ENCODE data around the gene LUZP1. TPM values are rescaled to one million over a fixed set of nuclear protein-coding genes. Genes with fewer than 3 reads are reported as not detected.

Gene LUZP1
- total RNA-seq, 1 experiment from 2014 or later, result 40.2 TPM

GRCh38 chr1:23211955-23212354 is 43.3 kb upstream of the LUZP1 start:
- ATAC-seq (no peak), DNase-seq (ENCODE audit: low read depth, low spot score) (no peak)
- intact Hi-C loops (cut with micrococcal nuclease; ENCODE audit: unreplicated experiment), result no loop called here
- H3K27ac ChIP-seq (ENCODE audit: low read length), result no peak overlapping the region
- no peaks in the 10 kb centered on the region for H3K36me3 ChIP-seq (ENCODE audit: control insufficient read depth, insufficient read depth, low read length)
- ChIA-PET POLR2A (interaction anchor here (0.6 kb wide), 1 partner anchor 103 kb away, joined by 3 read pairs; no protein-coding TSS in a partner anchor), CTCF (interaction anchor here (0.5 kb wide), 1 partner anchor 17 kb away, joined by 4 read pairs; no protein-coding TSS in a partner anchor)
- no TSS peak for BruUV-seq (replicated peaks)
- H3K4me1 ChIP-seq (ENCODE audit: control insufficient read depth, insufficient read depth, low read length), result peaks cover 5% of the 10 kb centered on the region; the same call in 1 of the 2 replicates
- no peaks in the 10 kb centered on the region for H3K9me3 ChIP-seq (ENCODE audit: control insufficient read depth, insufficient read depth, low read depth, low read length)
- TF ChIP-seq SIN3A (IDR thresholded peaks at IDR 0.05; ENCODE audit: borderline replicate concordance, insufficient read depth, low read depth, low read length) (no peak), TCF7L2 (IDR thresholded peaks at IDR 0.05; ENCODE audit: low read depth, low read length) (no peak), CTCF (IDR thresholded peaks at IDR 0.05) (no peak), REST (IDR thresholded peaks at IDR 0.05; ENCODE audit: insufficient read depth in 1 of 2, low read depth in 2 of 2, low read length in 1 of 2) (no peak), POLR2AphosphoS5 (IDR thresholded peaks at IDR 0.05; ENCODE audit: low read depth, low read length) (no peak)
- in situ Hi-C loops (cut with HindIII; ENCODE audit: low pct_unique_long_range_greater_than_20kb, low sequenced_read_pairs), result loop anchor here (5.0 kb wide), 1 partner anchor 50 kb away; no protein-coding TSS in a partner anchor
- no peak overlapping the region for H3K4me3 ChIP-seq (ENCODE audit: low read depth in 2 of 2, low read length in 2 of 2)
- H3K27me3 ChIP-seq (ENCODE audit: control insufficient read depth, insufficient read depth, low read length), result no peaks in the 10 kb centered on the region

- intact Hi-C loops (cut with micrococcal nuclease; ENCODE audit: unreplicated experiment), result no loop called here
- no peak for DNase-seq (ENCODE audit: low read depth, low spot score)
- POLR2A ChIA-PET, result no interaction called here
These were observed 42.3 kb upstream of the LUZP1 start for GRCh38 chr1:23210963-23211362.

More at GRCh38 chr1:23210963-23211362, 42.3 kb upstream of the LUZP1 start:
- Histone ChIP-seq H3K4me3 (ENCODE audit: low read depth in 2 of 2, low read length in 2 of 2) (no peak overlapping the region), H3K27me3 (ENCODE audit: control insufficient read depth, insufficient read depth, low read length) (no peaks in the 10 kb centered on the region), H3K9me3 (ENCODE audit: control insufficient read depth, insufficient read depth, low read depth, low read length) (no peaks in the 10 kb centered on the region), H3K4me1 (ENCODE audit: control insufficient read depth, insufficient read depth, low read length) (no peaks in the 10 kb centered on the region; the same call in 1 of the 2 replicates), H3K27ac (ENCODE audit: low read length) (no peak overlapping the region), H3K36me3 (ENCODE audit: control insufficient read depth, insufficient read depth, low read length) (no peaks in the 10 kb centered on the region)
- no peak for ATAC-seq
- TF ChIP-seq CTCF (IDR thresholded peaks at IDR 0.05) (no peak), REST (IDR thresholded peaks at IDR 0.05; ENCODE audit: insufficient read depth in 1 of 2, low read depth in 2 of 2, low read length in 1 of 2) (no peak), POLR2AphosphoS5 (IDR thresholded peaks at IDR 0.05; ENCODE audit: low read depth, low read length) (no peak), SIN3A (IDR thresholded peaks at IDR 0.05; ENCODE audit: borderline replicate concordance, insufficient read depth, low read depth, low read length) (no peak), TCF7L2 (IDR thresholded peaks at IDR 0.05; ENCODE audit: low read depth, low read length) (no peak)
- in situ Hi-C loops (cut with HindIII; ENCODE audit: low pct_unique_long_range_greater_than_20kb, low sequenced_read_pairs), result loop anchor here (5.0 kb wide), 1 partner anchor 51 kb away; no protein-coding TSS in a partner anchor
- CTCF ChIA-PET, result interaction anchor here (0.6 to 1.1 kb wide), 3 partner anchors 13 to 163 kb away, joined by 3 to 9 read pairs (median 4); no protein-coding TSS in a partner anchor
- no TSS peak for BruUV-seq (replicated peaks)

Data from Panc1 (cell line).